Kidney capillary endothelial cell (primary cell): ENCODE measurements around the gene XPR1.
A peak's percentile ranks its signal among the peaks of the same experiment; 100 is the strongest.

Experiments used
- DNase-seq: peaks from one replicate; pipeline ENCODE4 v3.0.0-alpha.2; 2018; ENCODE audit warnings: low spot score

The XPR1 gene

DNA sequence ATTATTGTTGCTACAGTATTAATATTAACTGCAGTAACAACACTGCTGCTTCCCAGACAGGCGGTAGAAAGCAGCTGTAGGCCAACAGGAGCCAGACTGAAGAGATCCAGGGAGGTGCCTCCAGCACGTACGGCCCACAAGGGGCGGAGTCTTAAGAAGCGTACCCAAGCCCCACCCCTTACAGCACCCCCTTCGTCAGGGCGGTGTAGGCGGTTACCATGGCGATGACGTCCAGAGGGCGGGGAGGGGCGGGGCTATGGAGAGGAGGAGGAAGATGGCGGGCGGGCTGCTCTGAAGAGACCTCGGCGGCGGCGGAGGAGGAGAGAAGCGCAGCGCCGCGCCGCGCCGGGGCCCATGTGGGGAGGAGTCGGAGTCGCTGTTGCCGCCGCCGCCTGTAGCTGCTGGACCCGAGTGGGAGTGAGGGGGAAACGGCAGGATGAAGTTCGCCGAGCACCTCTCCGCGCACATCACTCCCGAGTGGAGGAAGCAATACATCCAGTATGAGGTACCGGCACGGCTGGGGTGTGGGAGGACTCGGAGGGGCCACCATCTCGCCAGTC is at the start of gene XPR1:
XPR1 (plus strand) TSS at position 257 of the 560 bp plus-strand sequence; CDS start at position 437, 180 bp downstream.
- DNase-seq: peak; percentile 96

DNA sequence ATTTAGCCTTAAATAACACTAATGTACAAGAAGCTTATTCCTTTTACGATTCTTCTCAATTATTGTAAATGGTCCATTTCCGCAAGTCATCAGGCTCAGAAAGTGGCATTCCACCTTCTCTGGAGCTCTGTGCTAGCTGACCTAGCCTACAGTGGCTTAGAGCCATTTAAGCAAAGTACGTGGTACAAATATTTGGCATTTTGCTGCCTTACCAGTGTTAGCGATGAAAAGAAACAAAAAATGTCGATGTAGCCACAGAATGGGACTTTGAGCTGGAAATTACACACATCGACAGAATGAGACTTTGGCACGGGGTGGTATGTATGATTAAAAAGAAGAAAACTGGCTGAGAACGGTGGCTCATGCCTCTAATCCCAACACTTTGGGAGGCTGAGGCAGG is 47.0 kb upstream of the XPR1 start:
- DNase-seq: no peak

- no peak for DNase-seq
Measured at GRCh38 chr1:180585994-180586359, 45.8 kb upstream of the XPR1 start.

GRCh38 chr1:180586671-180587155 is 45.1 kb upstream of the XPR1 start:
- DNase-seq: no peak

- no peak for DNase-seq
Measured at GRCh38 chr1:180588121-180588520, 43.7 kb upstream of the XPR1 start.

GRCh38 chr1:180590889-180591288 is 40.9 kb upstream of the XPR1 start:
- DNase-seq: no peak

- no peak for DNase-seq
Measured at GRCh38 chr1:180593382-180593781, 38.4 kb upstream of the XPR1 start.

DNA sequence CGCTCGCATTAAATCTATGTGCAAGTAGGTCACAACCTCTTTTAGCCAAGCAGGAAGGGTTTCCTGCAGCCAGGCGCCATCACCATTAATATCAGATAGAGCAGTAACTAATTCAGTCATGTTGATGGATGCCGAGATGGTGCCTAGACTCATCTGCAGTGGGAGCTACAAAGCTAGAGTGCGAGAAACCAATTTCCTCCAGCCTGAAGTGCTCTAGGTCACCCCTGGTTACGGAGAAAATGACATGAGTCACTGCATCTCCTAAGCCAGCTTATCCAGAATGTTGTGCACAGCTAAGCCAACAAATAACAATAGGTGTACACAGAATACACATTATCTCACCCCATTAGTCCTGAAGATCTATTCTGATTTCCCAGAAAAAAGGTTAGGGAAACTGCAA is 37.1 kb upstream of the XPR1 start:
- peak; percentile 52 for DNase-seq

DNA sequence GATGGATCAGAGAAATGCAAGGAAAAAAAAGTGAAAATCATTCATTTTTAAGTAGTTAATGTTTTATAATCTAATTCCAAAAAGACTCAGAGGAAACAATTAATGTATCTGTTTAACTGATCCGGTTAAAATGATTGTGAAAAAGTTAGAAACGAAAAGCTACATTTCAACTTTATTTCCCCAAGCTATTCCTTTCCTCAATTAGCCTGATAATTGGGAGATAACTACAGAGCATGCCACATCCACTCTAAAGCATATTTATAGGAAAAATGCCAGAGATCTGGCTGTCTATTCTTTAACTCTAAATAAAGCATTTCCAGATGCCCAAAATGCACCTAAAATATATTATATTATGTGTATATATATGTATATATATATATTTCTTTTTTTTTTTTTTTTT is 35.9 kb upstream of the XPR1 start:
- no peak for DNase-seq

DNA sequence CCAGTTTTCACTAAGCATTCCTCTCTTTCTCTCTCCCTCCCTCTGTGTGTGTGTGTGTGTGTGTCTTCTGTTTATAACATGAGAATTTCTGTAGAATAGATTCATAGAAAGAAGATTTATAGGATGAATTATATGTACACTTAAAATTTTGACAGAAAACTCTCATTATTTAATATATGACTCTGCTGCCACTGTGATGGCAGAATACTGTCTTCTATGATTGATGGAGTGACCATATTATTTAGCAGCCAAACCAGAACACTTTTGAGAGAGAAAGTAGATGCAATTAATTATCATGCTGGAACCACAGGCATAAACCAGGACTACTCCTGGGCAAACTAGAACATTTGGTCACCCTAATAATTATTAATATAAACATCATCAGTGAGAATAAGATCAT is 34.3 kb upstream of the XPR1 start:
- no peak for DNase-seq

DNA sequence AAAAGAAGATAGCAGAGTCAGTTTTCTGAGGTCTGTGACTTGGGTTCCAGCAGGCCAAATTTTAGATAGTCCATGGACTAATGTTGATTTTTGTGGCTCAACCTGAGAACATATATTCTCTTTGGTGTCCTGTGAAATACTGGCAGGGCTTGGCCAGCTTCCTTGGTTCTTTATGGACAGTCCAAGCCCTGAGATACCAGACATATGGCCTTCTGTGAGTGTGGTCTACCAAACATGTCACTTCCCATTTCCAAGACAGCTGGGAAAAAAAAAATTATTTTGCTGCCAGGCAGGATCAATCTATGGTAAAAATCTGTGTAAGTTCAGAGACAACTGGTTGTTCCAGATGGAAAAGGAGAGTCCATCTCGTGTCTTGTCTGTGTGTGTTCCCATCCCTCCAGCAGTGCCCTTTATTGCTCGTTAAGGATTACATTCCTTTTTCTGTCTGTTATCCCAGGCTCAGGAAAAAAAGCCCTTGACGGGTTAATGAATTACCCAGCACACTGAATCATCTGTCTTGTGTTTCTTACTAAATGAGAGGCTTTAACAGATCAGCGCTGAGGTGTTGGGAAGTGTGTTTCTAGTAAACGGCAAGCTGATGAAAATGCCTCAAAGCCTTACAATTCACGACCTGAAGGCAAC is 33.4 kb upstream of the XPR1 start:
- DNase-seq: no peak

- DNase-seq: no peak
Measured at GRCh38 chr1:180600343-180600742, 31.5 kb upstream of the XPR1 start.

DNA sequence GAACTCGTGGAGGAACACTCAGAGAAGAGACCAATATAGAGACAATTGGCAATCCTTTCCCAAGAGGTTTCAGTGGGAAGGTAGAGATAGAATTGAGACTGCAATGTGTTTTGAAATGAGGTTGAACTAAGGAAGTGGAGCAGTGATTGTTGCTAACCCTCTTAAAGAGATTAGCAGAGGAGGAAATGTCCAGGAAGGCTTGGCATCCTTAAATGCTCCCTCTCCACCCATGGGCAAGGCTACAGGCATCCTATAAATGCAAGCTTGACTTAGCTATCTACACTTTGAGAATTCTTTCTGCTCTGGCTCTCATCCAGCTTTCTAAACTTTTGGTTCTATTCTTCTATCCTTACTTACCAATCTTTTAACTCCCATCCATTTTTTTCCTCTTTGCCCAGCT is 30.3 kb upstream of the XPR1 start:
- DNase-seq: no peak

GRCh38 chr1:180603223-180603849 is 28.5 kb upstream of the XPR1 start:
- DNase-seq: no peak

DNA sequence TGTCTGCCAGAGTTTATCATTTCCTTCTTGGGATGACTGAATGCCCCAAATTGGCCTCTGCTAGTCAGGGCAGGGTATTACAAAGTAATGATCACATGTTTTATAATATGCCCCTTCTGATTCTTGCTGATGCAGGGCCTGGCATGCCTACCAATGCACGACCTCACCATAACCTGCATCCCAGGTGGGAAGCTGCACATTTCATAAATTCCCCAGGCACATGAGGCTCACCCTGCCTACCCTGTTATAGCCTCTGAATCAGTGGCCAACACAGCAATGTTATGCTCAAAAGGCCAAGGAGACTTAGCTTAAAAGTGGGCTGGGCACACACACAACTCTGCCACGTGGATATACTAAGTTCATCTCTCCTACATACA is 28.0 kb upstream of the XPR1 start:
- DNase-seq: no peak

DNA sequence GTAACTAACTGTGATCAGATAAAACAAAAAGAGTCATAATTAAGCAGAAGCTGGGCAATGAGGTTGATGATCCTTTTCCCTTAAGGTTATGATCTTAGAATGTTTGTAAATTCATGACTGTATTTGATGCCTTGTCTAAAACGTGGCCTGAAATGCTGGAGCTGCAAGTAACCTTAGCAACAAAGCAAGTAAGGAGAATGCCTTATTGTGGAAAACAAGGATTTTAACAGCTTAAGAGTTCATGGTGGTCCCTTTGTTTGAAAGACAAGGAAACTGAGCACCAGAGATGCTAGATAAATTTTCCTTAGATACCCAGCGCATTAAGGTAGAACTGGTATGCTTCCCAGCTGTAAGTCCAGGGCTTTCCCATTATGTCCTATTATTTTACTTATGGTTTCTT is 25.7 kb upstream of the XPR1 start:
- no peak for DNase-seq

DNA sequence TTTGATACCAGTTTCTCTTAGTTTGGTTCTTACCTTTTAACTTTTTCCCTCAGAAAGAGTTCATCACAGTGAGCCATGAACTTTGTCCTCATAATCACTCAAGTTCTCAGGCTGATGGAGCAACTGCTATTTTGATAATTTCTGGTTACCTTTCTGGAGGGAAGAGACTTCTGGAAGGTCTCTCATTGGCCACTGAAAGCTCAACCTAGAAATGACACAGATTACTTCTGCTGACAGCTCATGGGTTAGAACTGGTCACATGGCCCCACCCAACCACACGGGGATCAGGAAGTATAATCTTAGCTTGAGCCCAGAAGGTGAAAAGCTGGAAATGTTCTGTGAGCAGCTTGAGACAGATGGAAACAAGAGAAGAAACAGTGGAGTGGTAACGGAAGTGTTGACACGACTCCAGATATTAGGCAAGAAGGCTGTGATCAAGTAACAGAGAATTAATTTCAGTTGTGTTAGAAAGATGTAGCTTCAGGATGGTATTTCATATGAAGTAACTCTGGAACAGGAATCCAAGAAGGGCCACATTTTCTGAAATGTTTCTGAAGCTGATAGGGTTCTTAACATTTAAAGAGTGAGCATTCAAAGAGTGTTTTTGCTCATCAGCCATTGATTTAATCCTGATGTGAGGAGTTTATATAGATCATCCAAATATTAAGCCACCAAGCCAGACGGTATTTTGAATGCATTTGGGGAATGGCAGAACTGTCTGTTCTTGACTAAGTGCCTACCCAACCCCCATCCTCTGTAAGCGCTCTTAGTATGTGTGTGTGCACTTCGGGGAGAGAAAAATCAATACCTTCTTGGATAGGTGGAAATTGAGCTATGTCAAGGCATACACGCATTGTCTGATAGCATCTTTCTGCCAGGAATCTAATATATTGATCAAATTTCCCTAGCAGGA is 21.9 kb upstream of the XPR1 start:
- DNase-seq: no peak

DNA sequence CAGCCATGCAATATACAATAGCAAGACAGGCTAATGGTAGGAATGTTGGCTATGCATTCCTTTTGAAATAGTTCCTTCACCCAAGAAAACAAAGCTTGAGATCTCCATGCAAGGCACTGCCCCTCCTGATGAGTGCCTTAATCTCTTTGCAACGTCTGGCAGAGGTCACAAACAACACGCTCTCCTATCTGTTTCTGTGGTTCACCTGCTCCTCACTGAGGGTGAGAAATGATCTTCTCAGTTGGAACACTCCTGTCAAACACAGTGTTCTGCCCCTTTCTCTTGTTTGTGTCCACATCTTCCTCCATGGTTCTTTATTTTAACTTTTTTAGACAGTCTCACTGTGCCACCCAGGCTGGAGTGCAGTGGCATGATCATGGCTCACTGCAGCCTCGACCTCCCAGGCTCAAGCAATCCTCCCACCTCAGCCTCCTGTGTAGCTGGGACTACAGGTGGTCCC is 21.2 kb upstream of the XPR1 start:
- DNase-seq: no peak

GRCh38 chr1:180611016-180611930 is 20.5 kb upstream of the XPR1 start:
- peak; percentile 34 for DNase-seq

DNA sequence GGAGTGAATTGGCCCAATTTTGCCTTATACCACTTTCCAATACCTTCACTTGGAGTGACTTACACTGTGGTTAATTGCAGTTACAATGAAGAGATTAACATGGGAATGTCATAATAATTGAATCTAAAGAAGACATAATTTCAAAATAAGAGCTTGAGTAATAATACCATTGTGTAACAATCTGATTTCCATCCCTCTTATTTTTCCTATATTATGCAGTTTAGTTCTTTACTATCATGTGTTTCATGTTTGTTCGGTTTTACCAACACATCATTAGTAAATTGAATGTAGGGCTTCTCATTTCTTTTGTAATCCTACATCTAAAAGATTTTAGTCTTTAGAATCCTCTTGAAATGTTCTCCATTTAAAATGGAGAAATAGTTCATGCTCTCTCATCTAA is 19.2 kb upstream of the XPR1 start:
- no peak for DNase-seq

- DNase-seq: no peak
Measured at GRCh38 chr1:180614730-180615129, 17.1 kb upstream of the XPR1 start.
